NCI-H1092 (cell line): ENCODE measurements around the gene RPL18A.

Experiments used
- DNase-seq: peaks from one replicate; lab custom pipeline; 2025; lab: John Stamatoyannopoulos, UW

RPL18A gene

DNA sequence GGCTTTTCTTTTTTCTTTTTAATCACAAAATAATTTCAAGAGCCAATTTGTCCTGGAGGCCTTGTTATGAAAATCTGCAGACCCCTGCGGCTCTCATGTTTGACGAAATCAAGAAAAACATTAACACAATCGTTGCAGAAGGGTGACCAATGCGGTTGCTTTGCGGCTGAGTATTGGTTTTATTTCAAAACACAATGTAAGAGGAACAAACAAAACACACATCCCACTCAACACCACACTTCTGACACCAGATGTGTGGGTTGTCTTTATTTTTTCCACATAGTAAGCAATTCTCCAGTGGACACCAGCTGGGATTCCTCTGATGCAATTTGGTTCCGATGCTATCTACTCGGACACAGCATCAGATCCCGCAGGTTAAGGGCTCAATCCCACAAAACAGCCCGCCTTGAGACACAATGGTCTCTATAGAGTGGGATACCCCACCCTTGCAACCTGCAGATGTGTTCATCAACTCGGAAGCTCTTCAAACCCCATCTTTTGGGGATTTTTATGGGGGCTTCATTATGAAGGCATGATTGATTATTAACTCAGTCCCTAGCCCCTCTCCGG lies 51.2 kb downstream of the RPL18A start:
- DNase-seq = no peak
